ENCODE measurements around the gene CLEC4M. TPM values are rescaled to one million over a fixed set of nuclear protein-coding genes. Genes with fewer than 3 reads are reported as not detected.

The CLEC4M gene
- total RNA-seq, 4 donors from 2014 or later: 0.56 to 0.93 TPM; not detected in 2

Other genes starting within 250 kb of the CLEC4M start
- 10 to 100 TPM; 31.9 to 49.8 (median 36.6) TPM for gene ZNF358, start 247.1 kb upstream of the CLEC4M start, total RNA-seq
- gene MCOLN1, start 240.6 kb upstream of the CLEC4M start, total RNA-seq: 10 to 100 TPM; 24.5 to 41.1 (median 31.9) TPM
- 10 to 100 TPM; 50.3 to 92.4 (median 64.6) TPM for gene PNPLA6, start 227.5 kb upstream of the CLEC4M start, total RNA-seq
- 1 to 10 TPM in 1 of 4 donors, under 1 TPM in 2, not detected in 1; 0.36 to 1.0 (median 0.69) TPM for gene CAMSAP3, start 167.4 kb upstream of the CLEC4M start, total RNA-seq
- 10 to 100 TPM; 22.5 to 37.0 (median 27.8) TPM for gene XAB2, start 133.7 kb upstream of the CLEC4M start, total RNA-seq
- 10 to 100 TPM; 11.2 to 22.8 (median 17.0) TPM for gene PET100, start 133.4 kb upstream of the CLEC4M start, total RNA-seq
- not detected for gene PCP2, start 129.5 kb upstream of the CLEC4M start, total RNA-seq
- 10 to 100 TPM; 29.7 to 46.1 (median 37.7) TPM for gene STXBP2, start 126.1 kb upstream of the CLEC4M start, total RNA-seq
- 1 to 10 TPM in 1 of 4 donors, not detected in 3; 1.6 TPM for gene RETN, start 94.2 kb upstream of the CLEC4M start, total RNA-seq
- 1 to 10 TPM; 2.2 to 6.5 (median 3.4) TPM for gene MCEMP1, start 86.2 kb upstream of the CLEC4M start, total RNA-seq
- 10 to 100 TPM; 54.1 to 83.6 (median 76.7) TPM for gene TRAPPC5, start 82.4 kb upstream of the CLEC4M start, total RNA-seq
- 1 to 10 TPM in 2 of 4 donors, under 1 TPM in 2; 0.65 to 1.8 (median 1.0) TPM for gene FCER2, start 61.1 kb upstream of the CLEC4M start, total RNA-seq
- gene CLEC4G, start 31.1 kb upstream of the CLEC4M start, total RNA-seq: 1 to 10 TPM; 2.3 to 9.3 (median 6.0) TPM
- 10 to 100 TPM; 12.7 to 21.8 (median 17.2) TPM for gene CD209, start 15.7 kb upstream of the CLEC4M start, total RNA-seq
- 10 to 100 TPM in 1 of 4 donors, 1 to 10 TPM in 3; 6.9 to 10.8 (median 7.9) TPM for gene EVI5L, start 67.0 kb downstream of the CLEC4M start, total RNA-seq
- not detected for gene PRR36, start 111.1 kb downstream of the CLEC4M start, total RNA-seq
- gene LRRC8E, start 125.3 kb downstream of the CLEC4M start, total RNA-seq: 1 to 10 TPM in 3 of 4 donors, under 1 TPM in 1; 0.79 to 6.5 (median 3.0) TPM
- gene MAP2K7, start 140.6 kb downstream of the CLEC4M start, total RNA-seq: 10 to 100 TPM; 12.9 to 13.7 (median 13.6) TPM
- gene TGFBR3L, start 151.6 kb downstream of the CLEC4M start, total RNA-seq: not detected
- 10 to 100 TPM in 3 of 4 donors, 1 to 10 TPM in 1; 4.7 to 13.1 (median 12.3) TPM for gene SNAPC2, start 157.1 kb downstream of the CLEC4M start, total RNA-seq
- 1 to 10 TPM in 3 of 4 donors, not detected in 1; 1.6 to 3.7 (median 2.0) TPM for gene CTXN1, start 162.9 kb downstream of the CLEC4M start, total RNA-seq
- gene TIMM44, start 180.4 kb downstream of the CLEC4M start, total RNA-seq: 10 to 100 TPM; 44.3 to 53.3 (median 47.6) TPM
- gene ELAVL1, start 242.4 kb downstream of the CLEC4M start, total RNA-seq: 10 to 100 TPM; 23.7 to 41.1 (median 30.3) TPM